AG09309 (cell line): ENCODE measurements around the gene ZNF354C.
"Not testable (repeated sequence)": the region's sequence is repeated elsewhere in the genome, so short reads cannot be mapped to it uniquely, and the experiment has no call there.

Source experiments
- DNase-seq: peaks from one replicate; pipeline ENCODE4 v3.0.0-alpha.2; 2010; ENCODE audit warnings: low read depth
- H3K4me3 ChIP-seq: 2 replicates; pipeline ENCODE4 v1.5.1; 2011; ENCODE audit warnings: mild to moderate bottlenecking, low read depth, low read length, moderate library complexity; ENCODE audit not compliant: control insufficient read depth
- TF ChIP-seq, protein P1 (sequence below): IDR thresholded peaks from 2 replicates; pipeline ENCODE4 v1.5.1; 2011; ENCODE audit warnings: mild to moderate bottlenecking, low read depth, low read length, inconsistent platforms; ENCODE audit not compliant: insufficient read depth, control insufficient read depth; ENCODE audit errors: missing control alignments

Gene ZNF354C

DNA sequence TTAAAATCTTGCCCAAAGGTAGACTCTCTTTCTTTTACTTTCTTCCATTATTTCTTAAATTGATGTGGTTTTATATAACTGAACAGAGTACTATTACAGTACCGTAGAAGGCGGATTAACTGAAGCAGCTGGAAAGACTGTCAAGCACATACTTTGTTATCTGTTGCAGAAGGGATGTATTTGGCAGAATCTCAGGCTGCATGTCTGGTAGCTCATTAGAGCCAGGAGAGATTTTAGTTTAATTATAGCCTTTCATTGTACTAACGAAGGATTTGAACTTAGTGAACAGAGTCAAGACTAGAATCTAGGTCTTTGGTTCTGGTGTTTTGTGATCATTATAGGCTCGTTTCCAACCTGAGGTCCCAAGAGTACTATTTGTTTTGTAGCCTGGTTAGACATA, 20.6 kb downstream of the ZNF354C start:
- H3K4me3 ChIP-seq = no peak overlapping the region
- DNase-seq = no peak
- TF ChIP-seq, protein P1, sequence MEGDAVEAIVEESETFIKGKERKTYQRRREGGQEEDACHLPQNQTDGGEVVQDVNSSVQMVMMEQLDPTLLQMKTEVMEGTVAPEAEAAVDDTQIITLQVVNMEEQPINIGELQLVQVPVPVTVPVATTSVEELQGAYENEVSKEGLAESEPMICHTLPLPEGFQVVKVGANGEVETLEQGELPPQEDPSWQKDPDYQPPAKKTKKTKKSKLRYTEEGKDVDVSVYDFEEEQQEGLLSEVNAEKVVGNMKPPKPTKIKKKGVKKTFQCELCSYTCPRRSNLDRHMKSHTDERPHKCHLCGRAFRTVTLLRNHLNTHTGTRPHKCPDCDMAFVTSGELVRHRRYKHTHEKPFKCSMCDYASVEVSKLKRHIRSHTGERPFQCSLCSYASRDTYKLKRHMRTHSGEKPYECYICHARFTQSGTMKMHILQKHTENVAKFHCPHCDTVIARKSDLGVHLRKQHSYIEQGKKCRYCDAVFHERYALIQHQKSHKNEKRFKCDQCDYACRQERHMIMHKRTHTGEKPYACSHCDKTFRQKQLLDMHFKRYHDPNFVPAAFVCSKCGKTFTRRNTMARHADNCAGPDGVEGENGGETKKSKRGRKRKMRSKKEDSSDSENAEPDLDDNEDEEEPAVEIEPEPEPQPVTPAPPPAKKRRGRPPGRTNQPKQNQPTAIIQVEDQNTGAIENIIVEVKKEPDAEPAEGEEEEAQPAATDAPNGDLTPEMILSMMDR = no peak

DNA sequence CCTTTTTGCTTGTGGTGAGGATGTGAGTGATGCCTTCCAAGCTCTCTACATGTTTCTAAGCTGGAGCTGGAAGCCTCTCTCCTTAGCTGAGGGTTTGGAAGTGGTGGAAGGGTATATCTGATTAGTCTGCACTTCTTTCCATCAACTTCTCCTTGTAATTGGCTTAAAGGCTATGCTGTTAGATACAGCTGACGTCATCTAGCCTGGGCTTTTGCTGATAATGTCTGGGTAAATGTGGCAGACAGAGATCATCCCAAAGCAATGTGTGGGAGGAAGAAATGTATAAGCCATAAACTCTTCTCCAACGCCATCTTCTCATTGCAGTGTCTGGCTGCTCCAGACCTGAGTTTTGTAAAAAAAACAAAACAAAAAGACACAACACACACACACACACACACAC, 29.3 kb downstream of the ZNF354C start:
- no peak for DNase-seq
- H3K4me3 ChIP-seq = no peak overlapping the region
- TF ChIP-seq, protein P1 = no peak

DNA sequence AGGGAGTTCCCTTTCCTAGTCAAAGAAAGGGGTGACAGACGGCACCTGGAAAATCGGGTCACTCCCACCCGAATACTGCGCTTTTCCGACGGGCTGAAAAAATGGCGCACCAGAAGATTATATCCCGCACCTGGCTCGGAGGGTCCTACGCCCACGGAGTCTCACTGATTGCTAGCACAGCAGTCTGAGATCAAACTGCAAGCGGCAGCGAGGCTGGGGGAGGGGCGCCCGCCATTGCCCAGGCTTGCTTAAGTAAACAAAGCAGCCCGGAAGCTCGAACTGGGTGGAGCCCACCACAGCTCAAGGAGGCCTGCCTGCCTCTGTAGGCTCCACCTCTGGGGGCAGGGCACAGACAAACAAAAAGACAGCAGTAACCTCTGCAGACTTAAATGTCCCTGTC, 41.1 kb downstream of the ZNF354C start:
- not testable (repeated sequence) for DNase-seq, H3K4me3 ChIP-seq

DNA sequence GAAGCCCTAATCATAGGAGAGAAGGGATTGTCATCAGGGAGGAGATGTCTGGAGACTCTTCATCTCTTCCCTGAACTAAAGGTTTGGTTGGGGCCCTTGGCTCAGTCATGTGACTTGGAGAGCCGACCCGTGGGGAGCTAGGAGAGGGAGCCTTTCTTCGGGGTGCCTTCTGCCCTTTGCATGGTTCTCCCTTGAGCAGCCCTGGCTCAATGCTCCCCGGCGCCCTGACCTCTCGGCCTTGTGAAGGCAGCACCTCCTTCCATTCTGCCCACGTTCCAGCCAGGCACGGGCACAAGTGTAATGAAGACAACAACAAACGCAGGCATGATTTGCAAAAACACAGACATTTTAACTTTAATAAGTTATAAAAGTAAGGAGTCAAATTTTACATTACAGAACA, 50.4 kb downstream of the ZNF354C start:
- no peak for DNase-seq
- no peak overlapping the region for H3K4me3 ChIP-seq
- TF ChIP-seq, protein P1 = no peak

DNA sequence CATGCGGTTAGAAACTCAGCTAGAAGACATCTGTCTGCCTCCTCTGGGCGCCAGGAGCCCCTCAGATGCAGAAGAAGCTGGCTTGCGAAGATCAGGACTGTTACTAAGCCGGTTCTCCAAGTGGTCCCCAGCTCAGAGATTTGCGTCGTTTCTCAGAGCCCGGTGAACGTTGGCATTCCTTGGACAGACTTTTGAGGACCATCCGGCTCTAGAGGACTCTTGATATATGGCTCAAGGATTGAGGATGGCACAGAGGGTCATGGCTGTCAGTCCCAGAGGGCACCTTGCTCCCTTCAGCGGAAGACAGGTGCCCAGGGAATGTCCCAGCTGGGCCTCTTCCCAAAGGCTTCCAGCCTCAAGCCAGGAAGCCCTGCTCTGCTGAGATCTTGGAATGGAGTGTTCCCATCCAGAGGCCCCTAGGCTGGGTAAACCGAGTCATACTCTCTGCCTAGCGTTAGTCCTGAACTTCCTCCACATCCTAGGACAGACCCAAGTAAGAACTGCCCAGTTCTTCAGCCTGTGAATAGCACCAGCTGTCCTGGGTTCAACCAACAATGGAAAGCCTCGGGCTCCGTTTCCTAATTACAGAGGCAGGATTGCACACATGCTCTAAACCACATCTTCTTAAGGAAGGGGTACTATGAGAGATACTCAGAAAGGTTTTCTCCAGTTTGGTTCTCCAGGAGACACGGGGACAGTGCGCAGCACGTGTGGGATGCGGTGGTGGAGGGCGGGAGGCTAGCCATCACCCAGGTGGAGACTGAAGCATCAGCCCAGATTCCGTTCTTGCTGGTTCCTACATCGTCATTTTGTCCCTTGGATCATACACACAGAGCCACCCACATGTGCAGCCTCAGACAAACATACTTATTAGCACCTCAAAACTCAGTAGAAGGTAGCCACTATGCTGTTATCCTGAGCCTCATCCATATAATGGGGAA, 51.4 kb downstream of the ZNF354C start:
- TF ChIP-seq, protein P1 = no peak
- no peak for DNase-seq
- no peak overlapping the region for H3K4me3 ChIP-seq

DNA sequence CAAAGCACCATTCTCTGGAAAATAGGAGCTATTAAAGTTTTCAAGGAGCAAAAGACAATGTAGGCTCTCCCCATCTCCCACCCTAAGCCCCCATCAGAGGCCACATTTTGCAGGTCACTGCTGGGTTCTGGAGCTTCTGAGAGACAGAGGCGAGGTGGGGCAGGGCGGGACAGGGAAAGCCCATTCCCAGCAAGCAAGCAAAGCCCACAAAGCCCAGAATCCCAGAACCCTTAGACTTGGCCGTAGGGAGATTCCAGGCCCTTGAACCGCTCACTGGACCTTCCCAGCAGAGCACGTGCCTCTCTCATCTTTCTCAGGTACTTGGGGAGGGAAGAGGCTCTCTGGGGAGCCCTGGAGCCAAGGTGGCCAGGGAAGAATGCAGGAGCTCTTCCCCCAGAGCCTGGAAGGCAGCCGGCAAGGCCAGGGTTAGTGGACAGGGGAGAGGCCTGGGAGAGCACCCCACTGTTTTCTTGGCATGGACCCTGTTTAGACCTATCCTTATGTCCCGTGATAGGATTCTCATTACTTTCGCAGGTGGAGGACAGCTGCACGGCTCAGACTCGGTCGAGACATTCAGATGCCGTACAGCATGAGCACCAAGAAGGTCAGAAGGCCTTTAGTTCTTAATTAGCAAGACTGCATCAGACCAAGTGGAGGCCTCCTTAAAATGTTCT, 52.4 kb downstream of the ZNF354C start:
- TF ChIP-seq, protein P1 = no peak
- no peak for DNase-seq
- H3K4me3 ChIP-seq = no peak overlapping the region

DNA sequence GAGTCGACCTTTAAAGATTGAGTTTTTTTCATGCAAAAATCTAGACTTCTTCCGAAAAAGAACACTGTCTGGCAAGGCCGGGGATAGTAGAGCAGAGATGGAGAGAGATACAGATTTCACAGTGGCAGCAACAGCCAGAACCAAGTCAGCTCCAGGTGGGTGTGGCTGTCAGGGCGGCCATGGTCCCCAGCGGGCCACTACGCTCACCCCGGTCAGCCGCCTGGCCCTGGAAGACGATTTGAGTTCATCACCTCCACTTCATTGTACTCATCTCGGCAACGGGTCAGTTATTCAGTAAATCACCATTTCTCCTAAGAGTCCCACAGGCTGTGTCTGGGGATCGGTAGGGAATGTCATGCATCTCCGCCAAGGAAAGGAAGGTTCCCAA, 53.0 kb downstream of the ZNF354C start:
- no peak overlapping the region for H3K4me3 ChIP-seq
- DNase-seq = no peak
- TF ChIP-seq, protein P1 = no peak
